Measurements from ENCODE around the gene CAPN5. TPM values are rescaled to one million over a fixed set of nuclear protein-coding genes. Genes with fewer than 3 reads are reported as not detected.

CAPN5 gene
- total RNA-seq, 2 donors from 2014 or later, result 2.5 to 3.0 TPM

GRCh38 chr11:77147668-77148321 lies 81.0 kb downstream of the CAPN5 start:
- Mint-ChIP-seq H3K4me3 (peak overlapping the region; percentile 73), H3K36me3 (ENCODE audit: low read depth) (no peaks in the 10 kb centered on the region), H3K27me3 (no peaks in the 10 kb centered on the region), H3K27ac (peak overlapping the region; percentile 75), H3K4me1 (peaks cover 44% of the 10 kb centered on the region)
- ATAC-seq (peak; percentile 73), DNase-seq (peak; percentile 20 to 44 (median 41))
- H3K9me3 ChIP-seq (ENCODE audit: control insufficient read depth, low read length, poor library complexity, severe bottlenecking), result no peaks in the 10 kb centered on the region

GRCh38 chr11:77148963-77149715 lies 82.4 kb downstream of the CAPN5 start:
- peak overlapping the region; percentile 75 for H3K27ac Mint-ChIP-seq
- peaks cover 50% of the 10 kb centered on the region for H3K4me1 Mint-ChIP-seq
- DNase-seq, result no peak
- no peaks in the 10 kb centered on the region for H3K27me3 Mint-ChIP-seq
- no peaks in the 10 kb centered on the region for H3K9me3 ChIP-seq (ENCODE audit: control insufficient read depth, low read length, poor library complexity, severe bottlenecking)
- no peak for ATAC-seq
- H3K4me3 Mint-ChIP-seq, result no peak overlapping the region
- no peaks in the 10 kb centered on the region for H3K36me3 Mint-ChIP-seq (ENCODE audit: low read depth)

DNA sequence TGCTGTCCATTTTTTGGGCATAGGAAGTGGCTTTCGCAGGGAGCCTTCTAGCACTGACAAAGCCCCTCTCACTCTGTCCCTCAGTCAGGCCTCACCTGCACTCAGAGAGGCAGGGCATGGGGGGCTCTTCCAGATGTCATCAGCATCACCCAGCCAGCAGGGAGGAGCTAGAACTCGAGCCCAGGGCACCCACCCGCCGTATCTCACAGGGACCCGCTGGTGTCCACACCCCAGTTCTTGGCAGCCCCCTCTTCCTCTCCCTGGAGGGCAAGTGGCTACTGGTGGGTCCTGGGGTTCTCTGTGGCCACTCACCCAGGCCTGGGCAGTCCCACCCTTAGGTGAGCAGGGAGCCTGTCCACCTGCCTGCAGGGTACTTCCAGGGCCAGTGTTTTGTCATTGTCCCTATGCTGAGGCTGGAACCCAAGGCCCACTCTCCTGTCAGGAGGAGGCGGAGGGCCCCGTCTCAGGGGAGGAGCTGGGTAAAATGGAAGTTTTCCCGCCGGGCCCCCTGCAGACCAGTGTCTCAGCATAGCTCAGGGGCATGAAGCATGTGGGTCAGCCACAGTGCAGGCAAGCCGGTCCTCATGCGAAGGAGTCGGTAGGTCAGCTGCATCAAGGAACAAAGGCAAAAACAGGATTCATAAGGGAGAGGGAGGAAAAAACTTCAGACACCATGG lies 83.1 kb downstream of the CAPN5 start:
- Mint-ChIP-seq H3K4me1 (peaks cover 55% of the 10 kb centered on the region), H3K4me3 (no peak overlapping the region)

DNA sequence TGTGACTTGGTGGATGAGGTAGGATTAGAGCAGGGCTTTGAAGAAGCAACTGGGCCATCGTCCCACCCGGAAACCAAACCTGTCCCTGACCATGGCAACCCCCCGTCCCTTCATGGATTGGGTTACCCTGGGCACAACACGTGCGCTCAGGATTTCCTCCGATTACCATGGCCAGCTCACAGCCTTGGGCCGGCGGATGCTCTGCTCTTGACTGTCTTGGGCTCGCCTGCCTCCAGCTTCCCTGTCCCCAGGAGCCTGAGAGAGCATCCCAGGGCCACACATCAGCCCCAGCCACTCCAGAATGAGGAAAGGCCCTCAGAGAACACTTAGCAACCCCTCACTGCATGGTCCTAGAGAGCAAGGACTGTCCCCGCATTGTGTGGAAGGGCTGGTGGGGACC lies 84.1 kb downstream of the CAPN5 start:
- Mint-ChIP-seq H3K4me1 (peaks cover 56% of the 10 kb centered on the region), H3K4me3 (no peak overlapping the region), H3K36me3 (ENCODE audit: low read depth) (no peaks in the 10 kb centered on the region), H3K27me3 (no peaks in the 10 kb centered on the region), H3K27ac (peak overlapping the region; percentile 88)
- ATAC-seq (no peak), DNase-seq (no peak)
- no peaks in the 10 kb centered on the region for H3K9me3 ChIP-seq (ENCODE audit: control insufficient read depth, low read length, poor library complexity, severe bottlenecking)

More for the DNA sequence above, 83.1 kb downstream of the CAPN5 start:
- H3K27me3 Mint-ChIP-seq, result no peaks in the 10 kb centered on the region
- H3K27ac Mint-ChIP-seq, result peak overlapping the region; percentile 54
- no peaks in the 10 kb centered on the region for H3K9me3 ChIP-seq (ENCODE audit: control insufficient read depth, low read length, poor library complexity, severe bottlenecking)
- H3K36me3 Mint-ChIP-seq (ENCODE audit: low read depth), result no peaks in the 10 kb centered on the region
- DNase-seq, result no peak
- ATAC-seq, result no peak

DNA sequence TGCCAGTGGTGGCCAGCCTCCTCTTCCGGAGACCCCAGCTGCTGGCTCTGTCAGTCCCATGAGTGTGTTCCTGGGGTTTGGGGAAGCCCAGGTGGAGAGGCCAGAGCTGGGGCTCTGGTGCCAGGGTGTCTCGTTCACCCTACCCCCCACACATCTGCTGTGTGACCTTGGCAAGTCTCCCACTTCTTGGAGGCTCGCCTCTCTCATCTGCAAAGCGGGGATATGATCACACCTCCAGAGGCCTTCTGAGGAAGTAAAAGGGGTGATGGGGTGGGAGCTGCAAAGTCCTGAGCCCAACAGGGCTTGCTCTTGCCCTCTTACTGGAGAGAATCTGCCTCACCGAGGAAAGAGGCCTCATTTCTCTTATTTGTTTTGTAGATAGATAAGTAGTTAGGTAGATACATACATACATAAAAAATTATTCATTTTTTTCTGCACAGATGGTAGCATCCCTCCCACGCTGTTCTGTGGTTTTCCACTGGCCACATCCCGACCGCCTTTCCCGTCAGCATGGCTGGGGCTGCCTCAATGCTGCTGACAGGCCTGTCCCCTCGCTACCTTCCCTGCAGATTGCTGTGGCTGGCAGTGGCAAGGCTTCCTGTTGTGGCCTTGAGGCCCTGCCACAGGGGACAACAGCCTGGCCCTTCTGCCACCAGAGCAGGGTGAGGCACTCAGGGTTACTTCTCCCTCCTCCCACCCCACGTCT lies 85.2 kb downstream of the CAPN5 start:
- ATAC-seq (peak; percentile 73), DNase-seq (peak in 2 of 3 donors; percentile 21 to 25)
- no peaks in the 10 kb centered on the region for H3K36me3 Mint-ChIP-seq (ENCODE audit: low read depth)
- peak overlapping the region; percentile 88 for H3K27ac Mint-ChIP-seq
- H3K9me3 ChIP-seq (ENCODE audit: control insufficient read depth, low read length, poor library complexity, severe bottlenecking), result no peaks in the 10 kb centered on the region
- H3K4me3 Mint-ChIP-seq, result peak overlapping the region; percentile 73
- peaks cover 54% of the 10 kb centered on the region for H3K4me1 Mint-ChIP-seq
- H3K27me3 Mint-ChIP-seq, result no peaks in the 10 kb centered on the region

- DNase-seq, result no peak
- Mint-ChIP-seq H3K36me3 (ENCODE audit: low read depth) (no peaks in the 10 kb centered on the region), H3K27ac (peak overlapping the region; percentile 88), H3K4me3 (peak overlapping the region; percentile 75), H3K4me1 (peaks cover 50% of the 10 kb centered on the region), H3K27me3 (no peaks in the 10 kb centered on the region)
- H3K9me3 ChIP-seq (ENCODE audit: control insufficient read depth, low read length, poor library complexity, severe bottlenecking), result no peaks in the 10 kb centered on the region
- ATAC-seq, result no peak
These were observed 86.1 kb downstream of the CAPN5 start for GRCh38 chr11:77152846-77153245.

DNA sequence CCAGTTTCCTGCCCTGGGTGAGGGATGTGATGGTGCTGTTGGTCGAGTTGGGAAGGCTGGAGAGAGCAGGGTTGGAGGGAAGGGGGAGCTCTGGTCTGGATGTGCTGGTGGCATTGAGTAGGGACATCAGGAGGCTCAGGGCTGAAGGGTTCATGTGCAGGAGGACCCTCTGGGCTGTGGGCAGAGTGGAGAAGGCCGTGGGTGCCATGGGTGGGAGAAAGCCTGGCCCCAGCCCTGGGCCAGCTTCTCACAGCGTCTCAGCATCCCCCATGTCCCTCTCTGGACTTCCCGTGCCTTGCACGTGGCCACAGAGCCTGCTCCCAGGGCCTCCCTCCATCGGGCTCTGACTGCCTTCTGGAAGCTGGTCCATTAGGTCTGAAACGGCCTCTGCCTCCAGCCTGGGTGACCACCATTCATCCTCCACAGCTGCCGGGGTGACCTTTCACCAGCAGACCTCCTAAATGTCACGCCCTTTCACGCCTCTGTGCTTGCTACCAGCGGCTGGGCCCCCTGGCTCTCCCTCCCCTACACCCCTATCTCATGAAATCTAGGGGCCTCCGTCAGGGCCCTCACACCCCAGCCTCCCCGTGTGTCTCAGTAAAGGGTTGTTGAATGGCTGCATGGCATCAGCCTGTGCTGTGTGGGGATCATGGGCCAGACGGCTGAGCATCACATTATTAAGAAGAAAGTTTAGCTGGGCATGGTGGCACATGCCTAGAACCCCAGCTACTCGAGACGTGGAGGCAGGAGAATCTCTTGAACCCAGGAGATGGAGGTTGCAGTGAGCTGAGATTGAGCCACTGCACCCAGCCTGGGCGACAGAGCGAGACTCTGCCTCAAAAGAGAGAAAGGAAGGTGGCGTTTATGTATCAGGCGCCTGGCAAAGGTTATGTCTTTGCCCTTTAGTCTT lies 86.8 kb downstream of the CAPN5 start:
- Mint-ChIP-seq H3K4me1 (peaks cover 46% of the 10 kb centered on the region), H3K36me3 (ENCODE audit: low read depth) (no peaks in the 10 kb centered on the region), H3K4me3 (peak overlapping the region; percentile 75), H3K27ac (peak overlapping the region; percentile 88), H3K27me3 (no peaks in the 10 kb centered on the region)
- no peaks in the 10 kb centered on the region for H3K9me3 ChIP-seq (ENCODE audit: control insufficient read depth, low read length, poor library complexity, severe bottlenecking)
- DNase-seq (no peak), ATAC-seq (no peak)

GRCh38 chr11:77154381-77155081 lies 87.8 kb downstream of the CAPN5 start:
- Mint-ChIP-seq H3K27ac (peak overlapping the region; percentile 88), H3K4me1 (peaks cover 41% of the 10 kb centered on the region), H3K4me3 (peak overlapping the region; percentile 67), H3K36me3 (ENCODE audit: low read depth) (no peaks in the 10 kb centered on the region), H3K27me3 (no peaks in the 10 kb centered on the region)
- ATAC-seq (no peak), DNase-seq (no peak)
- no peaks in the 10 kb centered on the region for H3K9me3 ChIP-seq (ENCODE audit: control insufficient read depth, low read length, poor library complexity, severe bottlenecking)

GRCh38 chr11:77155082-77155475 lies 88.3 kb downstream of the CAPN5 start:
- H3K27ac Mint-ChIP-seq, result peak overlapping the region; percentile 14
- H3K4me3 Mint-ChIP-seq, result peak overlapping the region; percentile 5
- ATAC-seq (no peak), DNase-seq (no peak)
- H3K27me3 Mint-ChIP-seq, result no peaks in the 10 kb centered on the region
- no peaks in the 10 kb centered on the region for H3K36me3 Mint-ChIP-seq (ENCODE audit: low read depth)
- no peaks in the 10 kb centered on the region for H3K9me3 ChIP-seq (ENCODE audit: control insufficient read depth, low read length, poor library complexity, severe bottlenecking)
- H3K4me1 Mint-ChIP-seq, result peaks cover 41% of the 10 kb centered on the region

DNA sequence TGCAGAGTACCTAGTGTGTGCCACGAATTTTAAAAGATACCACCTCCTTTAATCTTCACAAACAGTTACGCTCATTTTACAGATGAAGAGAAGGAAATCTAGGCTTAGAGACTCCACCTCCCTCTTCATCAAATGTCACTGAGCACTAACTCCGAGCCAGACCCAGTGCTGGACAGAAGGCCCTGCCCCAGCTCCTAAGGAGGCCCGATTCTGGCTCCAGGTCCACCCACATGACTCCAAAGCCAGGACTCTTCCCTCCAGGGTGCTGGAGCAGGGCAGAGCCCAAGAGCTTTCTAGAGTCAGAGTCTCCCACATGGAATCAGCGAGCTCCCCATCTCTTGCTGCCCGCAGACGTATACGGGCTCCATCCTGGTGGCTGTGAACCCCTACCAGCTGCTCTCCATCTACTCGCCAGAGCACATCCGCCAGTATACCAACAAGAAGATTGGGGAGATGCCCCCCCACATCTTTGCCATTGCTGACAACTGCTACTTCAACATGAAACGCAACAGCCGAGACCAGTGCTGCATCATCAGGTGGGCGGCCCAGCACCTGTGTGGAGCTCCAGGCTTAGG lies 88.9 kb downstream of the CAPN5 start:
- no peaks in the 10 kb centered on the region for H3K9me3 ChIP-seq (ENCODE audit: control insufficient read depth, low read length, poor library complexity, severe bottlenecking)
- H3K4me3 Mint-ChIP-seq, result peak overlapping the region; percentile 5
- peak overlapping the region; percentile 29 for H3K27ac Mint-ChIP-seq
- no peaks in the 10 kb centered on the region for H3K27me3 Mint-ChIP-seq
- no peak for DNase-seq
- no peaks in the 10 kb centered on the region for H3K36me3 Mint-ChIP-seq (ENCODE audit: low read depth)
- peaks cover 41% of the 10 kb centered on the region for H3K4me1 Mint-ChIP-seq
- no peak for ATAC-seq

- no peak for ATAC-seq
- Mint-ChIP-seq H3K27me3 (no peaks in the 10 kb centered on the region), H3K4me1 (peaks cover 33% of the 10 kb centered on the region), H3K4me3 (no peak overlapping the region), H3K36me3 (ENCODE audit: low read depth) (no peaks in the 10 kb centered on the region), H3K27ac (peak overlapping the region; percentile 29)
- H3K9me3 ChIP-seq (ENCODE audit: control insufficient read depth, low read length, poor library complexity, severe bottlenecking), result no peaks in the 10 kb centered on the region
- DNase-seq, result no peak
These were observed 89.8 kb downstream of the CAPN5 start for GRCh38 chr11:77156396-77157195.
